CD4-positive, alpha-beta T cell treated with Interleukin-21 for 1 hour (primary cell): ENCODE data around the gene UBE2J2.

ENCODE experiments used
- DNase-seq: peaks from one replicate; pipeline ENCODE4 v3.0.0-alpha.2; 2020

UBE2J2 gene

GRCh38 chr1:1225238-1225845, 48.3 kb downstream of the UBE2J2 start:
- DNase-seq, result no peak

- no peak for DNase-seq
These were observed 49.8 kb downstream of the UBE2J2 start for GRCh38 chr1:1223891-1224290.

GRCh38 chr1:1223321-1223720, 50.3 kb downstream of the UBE2J2 start:
- no peak for DNase-seq

- no peak for DNase-seq
These were observed 51.0 kb downstream of the UBE2J2 start for GRCh38 chr1:1222575-1223225.

- DNase-seq, result no peak
These were observed 51.6 kb downstream of the UBE2J2 start for GRCh38 chr1:1221887-1222574.

GRCh38 chr1:1220197-1220596, 53.5 kb downstream of the UBE2J2 start:
- no peak for DNase-seq

GRCh38 chr1:1219341-1219740, 54.3 kb downstream of the UBE2J2 start:
- DNase-seq, result peak; percentile 76

- DNase-seq, result no peak
These were observed 55.0 kb downstream of the UBE2J2 start for GRCh38 chr1:1218524-1219200.

- peak; percentile 41 for DNase-seq
These were observed 55.8 kb downstream of the UBE2J2 start for GRCh38 chr1:1217621-1218523.

GRCh38 chr1:1216770-1217620, 56.7 kb downstream of the UBE2J2 start:
- peak; percentile 76 for DNase-seq

- DNase-seq, result no peak
These were observed 57.6 kb downstream of the UBE2J2 start for GRCh38 chr1:1215881-1216605.

GRCh38 chr1:1215080-1215676, 58.5 kb downstream of the UBE2J2 start:
- DNase-seq, result peak; percentile 50

GRCh38 chr1:1213345-1214265, 60.0 kb downstream of the UBE2J2 start, which contains the start of gene TNFRSF4:
TSS of gene TNFRSF4 (minus strand) at chr1:1214153. CDS start at chr1:1214127, 26 bp downstream.
- peak; percentile 56 for DNase-seq

GRCh38 chr1:1212780-1213344, 60.8 kb downstream of the UBE2J2 start:
- DNase-seq, result peak; percentile 63

- DNase-seq, result no peak
These were observed 61.9 kb downstream of the UBE2J2 start for GRCh38 chr1:1211541-1212441.

- no peak for DNase-seq
These were observed 62.7 kb downstream of the UBE2J2 start for GRCh38 chr1:1210726-1211540.
